Measurements from ENCODE around the gene GPX5. TPM values are rescaled to one million over a fixed set of nuclear protein-coding genes. Genes with fewer than 3 reads are reported as not detected.

GPX5 gene
- total and polyA plus RNA-seq, 2 experiments from 2014 or later: not detected

DNA sequence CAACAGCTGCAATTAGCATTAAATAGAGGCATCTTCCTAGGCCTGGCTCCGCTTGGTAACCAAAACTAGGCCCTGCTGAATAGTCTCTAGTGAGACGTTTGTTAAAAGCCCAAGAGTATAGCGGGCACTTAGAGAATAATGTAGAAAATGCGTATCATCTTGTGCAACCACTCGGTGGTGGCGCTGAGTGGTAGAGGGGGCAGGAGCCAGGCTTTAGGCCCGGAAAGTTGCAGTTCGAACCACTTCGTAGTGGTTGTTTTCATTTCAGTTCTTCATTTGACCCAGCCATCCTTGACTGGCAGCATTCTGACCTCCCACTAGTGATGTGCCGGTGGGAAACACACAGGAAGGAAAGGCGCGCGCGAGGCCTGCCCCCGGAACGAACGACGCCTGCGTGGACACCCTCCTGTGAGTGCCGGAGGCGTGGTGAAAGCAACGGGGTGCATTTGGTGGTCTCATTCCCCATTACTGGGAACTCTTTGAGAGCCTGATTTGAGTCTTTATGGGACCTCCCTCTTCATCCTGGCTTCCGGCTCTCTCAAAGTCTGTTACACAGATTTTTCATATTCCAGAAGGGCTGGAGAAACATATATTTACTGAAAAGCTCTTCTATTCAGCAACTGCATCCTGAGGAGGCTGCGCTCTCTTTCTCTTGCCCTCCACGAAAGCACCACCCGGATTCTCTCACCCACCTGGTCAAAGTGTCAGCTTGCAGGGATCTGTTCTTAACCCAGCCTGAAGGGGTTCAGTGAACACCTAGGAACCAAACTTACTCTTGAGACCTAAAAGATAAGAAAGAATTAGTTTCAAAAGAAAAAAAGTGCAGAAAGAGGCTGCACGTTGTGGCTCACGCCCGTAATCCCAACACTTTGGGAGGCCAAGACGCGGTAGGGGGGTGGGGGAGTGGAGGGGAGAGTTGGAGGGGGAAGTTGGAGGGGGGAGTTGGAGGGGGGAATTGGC is 18.2 kb downstream of the GPX5 start (continued):
- TF ChIP-seq, protein P1, sequence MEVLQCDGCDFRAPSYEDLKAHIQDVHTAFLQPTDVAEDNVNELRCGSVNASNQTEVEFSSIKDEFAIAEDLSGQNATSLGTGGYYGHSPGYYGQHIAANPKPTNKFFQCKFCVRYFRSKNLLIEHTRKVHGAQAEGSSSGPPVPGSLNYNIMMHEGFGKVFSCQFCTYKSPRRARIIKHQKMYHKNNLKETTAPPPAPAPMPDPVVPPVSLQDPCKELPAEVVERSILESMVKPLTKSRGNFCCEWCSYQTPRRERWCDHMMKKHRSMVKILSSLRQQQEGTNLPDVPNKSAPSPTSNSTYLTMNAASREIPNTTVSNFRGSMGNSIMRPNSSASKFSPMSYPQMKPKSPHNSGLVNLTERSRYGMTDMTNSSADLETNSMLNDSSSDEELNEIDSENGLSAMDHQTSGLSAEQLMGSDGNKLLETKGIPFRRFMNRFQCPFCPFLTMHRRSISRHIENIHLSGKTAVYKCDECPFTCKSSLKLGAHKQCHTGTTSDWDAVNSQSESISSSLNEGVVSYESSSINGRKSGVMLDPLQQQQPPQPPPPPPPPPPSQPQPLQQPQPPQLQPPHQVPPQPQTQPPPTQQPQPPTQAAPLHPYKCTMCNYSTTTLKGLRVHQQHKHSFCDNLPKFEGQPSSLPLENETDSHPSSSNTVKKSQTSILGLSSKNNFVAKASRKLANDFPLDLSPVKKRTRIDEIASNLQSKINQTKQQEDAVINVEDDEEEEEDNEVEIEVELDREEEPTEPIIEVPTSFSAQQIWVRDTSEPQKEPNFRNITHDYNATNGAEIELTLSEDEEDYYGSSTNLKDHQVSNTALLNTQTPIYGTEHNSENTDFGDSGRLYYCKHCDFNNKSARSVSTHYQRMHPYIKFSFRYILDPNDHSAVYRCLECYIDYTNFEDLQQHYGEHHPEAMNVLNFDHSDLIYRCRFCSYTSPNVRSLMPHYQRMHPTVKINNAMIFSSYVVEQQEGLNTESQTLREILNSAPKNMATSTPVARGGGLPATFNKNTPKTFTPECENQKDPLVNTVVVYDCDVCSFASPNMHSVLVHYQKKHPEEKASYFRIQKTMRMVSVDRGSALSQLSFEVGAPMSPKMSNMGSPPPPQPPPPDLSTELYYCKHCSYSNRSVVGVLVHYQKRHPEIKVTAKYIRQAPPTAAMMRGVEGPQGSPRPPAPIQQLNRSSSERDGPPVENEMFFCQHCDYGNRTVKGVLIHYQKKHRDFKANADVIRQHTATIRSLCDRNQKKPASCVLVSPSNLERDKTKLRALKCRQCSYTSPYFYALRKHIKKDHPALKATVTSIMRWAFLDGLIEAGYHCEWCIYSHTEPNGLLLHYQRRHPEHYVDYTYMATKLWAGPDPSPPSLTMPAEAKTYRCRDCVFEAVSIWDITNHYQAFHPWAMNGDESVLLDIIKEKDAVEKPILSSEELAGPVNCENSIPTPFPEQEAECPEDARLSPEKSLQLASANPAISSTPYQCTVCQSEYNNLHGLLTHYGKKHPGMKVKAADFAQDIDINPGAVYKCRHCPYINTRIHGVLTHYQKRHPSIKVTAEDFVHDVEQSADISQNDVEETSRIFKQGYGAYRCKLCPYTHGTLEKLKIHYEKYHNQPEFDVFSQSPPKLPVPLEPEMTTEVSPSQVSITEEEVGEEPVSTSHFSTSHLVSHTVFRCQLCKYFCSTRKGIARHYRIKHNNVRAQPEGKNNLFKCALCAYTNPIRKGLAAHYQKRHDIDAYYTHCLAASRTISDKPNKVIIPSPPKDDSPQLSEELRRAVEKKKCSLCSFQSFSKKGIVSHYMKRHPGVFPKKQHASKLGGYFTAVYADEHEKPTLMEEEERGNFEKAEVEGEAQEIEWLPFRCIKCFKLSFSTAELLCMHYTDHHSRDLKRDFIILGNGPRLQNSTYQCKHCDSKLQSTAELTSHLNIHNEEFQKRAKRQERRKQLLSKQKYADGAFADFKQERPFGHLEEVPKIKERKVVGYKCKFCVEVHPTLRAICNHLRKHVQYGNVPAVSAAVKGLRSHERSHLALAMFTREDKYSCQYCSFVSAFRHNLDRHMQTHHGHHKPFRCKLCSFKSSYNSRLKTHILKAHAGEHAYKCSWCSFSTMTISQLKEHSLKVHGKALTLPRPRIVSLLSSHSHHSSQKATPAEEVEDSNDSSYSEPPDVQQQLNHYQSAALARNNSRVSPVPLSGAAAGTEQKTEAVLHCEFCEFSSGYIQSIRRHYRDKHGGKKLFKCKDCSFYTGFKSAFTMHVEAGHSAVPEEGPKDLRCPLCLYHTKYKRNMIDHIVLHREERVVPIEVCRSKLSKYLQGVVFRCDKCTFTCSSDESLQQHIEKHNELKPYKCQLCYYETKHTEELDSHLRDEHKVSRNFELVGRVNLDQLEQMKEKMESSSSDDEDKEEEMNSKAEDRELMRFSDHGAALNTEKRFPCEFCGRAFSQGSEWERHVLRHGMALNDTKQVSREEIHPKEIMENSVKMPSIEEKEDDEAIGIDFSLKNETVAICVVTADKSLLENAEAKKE (CRISPR knock-in tag; IDR thresholded peaks at IDR 0.05): no peak

DNA sequence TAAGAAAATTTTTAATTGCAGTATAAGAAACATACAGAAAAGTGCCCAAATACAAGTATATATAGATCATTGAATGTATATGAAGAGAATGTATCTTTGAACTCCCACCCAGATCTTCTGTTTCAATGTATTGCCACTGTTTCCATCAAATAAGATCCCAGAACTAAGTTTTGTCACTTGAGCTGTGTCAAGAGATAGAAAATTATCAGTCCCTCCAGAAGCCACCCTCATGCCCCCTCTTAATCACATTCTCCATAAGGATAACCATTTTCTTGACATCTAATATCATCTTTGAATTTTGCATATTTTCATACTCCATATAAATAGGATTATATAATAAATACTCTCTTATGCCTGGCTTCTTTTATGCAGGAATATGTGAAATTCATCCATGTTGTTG is 20.3 kb downstream of the GPX5 start:
- H2AFZ ChIP-seq: no peak overlapping the region
- no peaks in the 10 kb centered on the region for H3K79me2 ChIP-seq (replicated peaks; ENCODE audit: insufficient read depth)
- H3K4me3 Mint-ChIP-seq: no peak overlapping the region
- no peak overlapping the region for H3K4me3 ChIP-seq
- no peak overlapping the region for H3K27ac Mint-ChIP-seq
- no peaks in the 10 kb centered on the region for H3K36me3 ChIP-seq (ENCODE audit: insufficient read depth)
- H3K4me1 ChIP-seq (ENCODE audit: insufficient read depth): 0 out of 2 replicates have a peak, but pooled peaks cover 4% of the 10 kb centered on the region
- peaks cover 8% of the 10 kb centered on the region; the same call in 1 of the 2 replicates for H3K27me3 ChIP-seq (ENCODE audit: insufficient read depth)
- H3K4me2 ChIP-seq: no peak overlapping the region
- no peak for DNase-seq (ENCODE audit: low spot score)
- H4K20me1 ChIP-seq (replicated peaks; ENCODE audit: insufficient read depth): no peaks in the 10 kb centered on the region
- peaks cover 23% of the 10 kb centered on the region for H3K27me3 Mint-ChIP-seq (ENCODE audit: insufficient read depth, low read depth, poor library complexity)
- no peak for ATAC-seq
- H3K36me3 Mint-ChIP-seq (ENCODE audit: low read depth): no peaks in the 10 kb centered on the region
- no peaks in the 10 kb centered on the region for H3K9me2 ChIP-seq (ENCODE audit: insufficient read depth)
- H3K9me3 Mint-ChIP-seq: peaks cover 4% of the 10 kb centered on the region; the same call in 1 of the 3 replicates
- H3K27ac ChIP-seq (ENCODE audit: low read depth): no peak overlapping the region
- 0 out of 2 replicates have a peak, but pooled peaks cover 5% of the 10 kb centered on the region for H3F3A ChIP-seq (replicated peaks; ENCODE audit: low read depth)
- H3K4me1 Mint-ChIP-seq: peaks cover 9% of the 10 kb centered on the region
- TF ChIP-seq, protein P1 (CRISPR knock-in tag; IDR thresholded peaks at IDR 0.05): no peak
- TF ChIP-seq, protein P2, sequence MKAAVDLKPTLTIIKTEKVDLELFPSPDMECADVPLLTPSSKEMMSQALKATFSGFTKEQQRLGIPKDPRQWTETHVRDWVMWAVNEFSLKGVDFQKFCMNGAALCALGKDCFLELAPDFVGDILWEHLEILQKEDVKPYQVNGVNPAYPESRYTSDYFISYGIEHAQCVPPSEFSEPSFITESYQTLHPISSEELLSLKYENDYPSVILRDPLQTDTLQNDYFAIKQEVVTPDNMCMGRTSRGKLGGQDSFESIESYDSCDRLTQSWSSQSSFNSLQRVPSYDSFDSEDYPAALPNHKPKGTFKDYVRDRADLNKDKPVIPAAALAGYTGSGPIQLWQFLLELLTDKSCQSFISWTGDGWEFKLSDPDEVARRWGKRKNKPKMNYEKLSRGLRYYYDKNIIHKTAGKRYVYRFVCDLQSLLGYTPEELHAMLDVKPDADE (IDR thresholded peaks at IDR 0.05): no peak
- TF ChIP-seq POLR2AphosphoS5 (IDR thresholded peaks at IDR 0.05; ENCODE audit: low read depth) (no peak), EZH2 (IDR thresholded peaks at IDR 0.05; ENCODE audit: low read depth, unreplicated experiment) (no peak), ZNF331 (CRISPR knock-in tag; IDR thresholded peaks at IDR 0.05; ENCODE audit: low read depth) (no peak), NANOG (IDR thresholded peaks at IDR 0.05; ENCODE audit: borderline replicate concordance) (no peak)

Data from GM23338 (cell line).